Myocyte (in vitro differentiated cells): ENCODE measurements around the gene MPP4. TPM values are rescaled to one million over a fixed set of nuclear protein-coding genes. Genes with fewer than 3 reads are reported as not detected.
A peak's percentile ranks its signal among the peaks of the same experiment; 100 is the strongest.

Source experiments
- DNase-seq: peaks from one replicate; pipeline ENCODE4 v3.0.0-alpha.2; 2012; ENCODE audit warnings: low read depth
- total RNA-seq: library from RNA; depleted of rRNA; stranded (reverse); fragments of >200 nt; gene quantifications from 2 replicates; pipeline ENCODE4 v1.2.3, GENCODE V29; 2014

The MPP4 gene
- total RNA-seq, 1 donor from 2014 or later: 3.9 TPM

- peak; percentile 64 for DNase-seq
These were observed 67.4 kb downstream of the MPP4 start for GRCh38 chr2:201631041-201631440.

- no peak for DNase-seq
These were observed 67.9 kb downstream of the MPP4 start for GRCh38 chr2:201630577-201630976.

GRCh38 chr2:201628545-201628944 is 69.9 kb downstream of the MPP4 start:
- DNase-seq: peak; percentile 63

- no peak for DNase-seq
These were observed 76.0 kb downstream of the MPP4 start for GRCh38 chr2:201622306-201622970.

GRCh38 chr2:201621293-201621999 is 77.0 kb downstream of the MPP4 start:
- peak; percentile 57 for DNase-seq

- peak; percentile 40 for DNase-seq
These were observed 79.4 kb downstream of the MPP4 start for GRCh38 chr2:201618744-201619662.

GRCh38 chr2:201608021-201608420 is 90.4 kb downstream of the MPP4 start:
- DNase-seq: no peak

- no peak for DNase-seq
These were observed 90.9 kb downstream of the MPP4 start for GRCh38 chr2:201607568-201607967.

- peak; percentile 18 for DNase-seq
These were observed 97.5 kb downstream of the MPP4 start for GRCh38 chr2:201600906-201601305.

GRCh38 chr2:201597397-201597796 is 101.0 kb downstream of the MPP4 start:
- no peak for DNase-seq

Other genes starting within 250 kb of the MPP4 start
- 34.3 and 47.9 TPM in 2 replicates for gene TRAK2, start 247.2 kb downstream of the MPP4 start, total RNA-seq
- 219 and 254 TPM in 2 replicates for gene STRADB, start 246.9 kb downstream of the MPP4 start, total RNA-seq
- gene TMEM237, start 55.1 kb downstream of the MPP4 start, total RNA-seq: 32.6 and 37.6 TPM in 2 replicates
- 37.1 and 37.3 TPM in 2 replicates for gene ALS2, start 82.3 kb upstream of the MPP4 start, total RNA-seq
- gene CDK15, start 107.9 kb upstream of the MPP4 start, total RNA-seq: 5.9 and 6.7 TPM in 2 replicates